Measurements from ENCODE around the gene RAD52.

DNA sequence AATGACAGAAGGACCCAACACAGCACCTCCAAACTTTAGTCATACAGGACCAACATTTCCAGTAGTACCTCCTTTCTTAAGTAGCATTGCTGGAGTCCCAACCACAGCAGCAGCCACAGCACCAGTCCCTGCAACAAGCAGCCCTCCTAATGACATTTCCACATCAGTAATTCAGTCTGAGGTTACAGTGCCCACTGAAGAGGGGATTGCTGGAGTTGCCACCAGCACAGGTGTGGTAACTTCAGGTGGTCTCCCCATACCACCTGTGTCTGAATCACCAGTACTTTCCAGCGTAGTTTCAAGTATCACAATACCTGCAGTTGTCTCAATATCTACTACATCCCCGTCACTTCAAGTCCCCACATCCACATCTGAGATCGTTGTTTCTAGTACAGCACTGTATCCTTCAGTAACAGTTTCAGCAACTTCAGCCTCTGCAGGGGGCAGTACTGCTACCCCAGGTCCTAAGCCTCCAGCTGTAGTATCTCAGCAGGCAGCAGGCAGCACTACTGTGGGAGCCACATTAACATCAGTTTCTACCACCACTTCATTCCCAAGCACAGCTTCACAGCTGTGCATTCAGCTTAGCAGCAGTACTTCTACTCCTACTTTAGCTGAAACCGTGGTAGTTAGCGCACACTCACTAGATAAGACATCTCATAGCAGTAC, 64.6 kb downstream of the RAD52 start:
- TF ChIP-seq, protein P1, sequence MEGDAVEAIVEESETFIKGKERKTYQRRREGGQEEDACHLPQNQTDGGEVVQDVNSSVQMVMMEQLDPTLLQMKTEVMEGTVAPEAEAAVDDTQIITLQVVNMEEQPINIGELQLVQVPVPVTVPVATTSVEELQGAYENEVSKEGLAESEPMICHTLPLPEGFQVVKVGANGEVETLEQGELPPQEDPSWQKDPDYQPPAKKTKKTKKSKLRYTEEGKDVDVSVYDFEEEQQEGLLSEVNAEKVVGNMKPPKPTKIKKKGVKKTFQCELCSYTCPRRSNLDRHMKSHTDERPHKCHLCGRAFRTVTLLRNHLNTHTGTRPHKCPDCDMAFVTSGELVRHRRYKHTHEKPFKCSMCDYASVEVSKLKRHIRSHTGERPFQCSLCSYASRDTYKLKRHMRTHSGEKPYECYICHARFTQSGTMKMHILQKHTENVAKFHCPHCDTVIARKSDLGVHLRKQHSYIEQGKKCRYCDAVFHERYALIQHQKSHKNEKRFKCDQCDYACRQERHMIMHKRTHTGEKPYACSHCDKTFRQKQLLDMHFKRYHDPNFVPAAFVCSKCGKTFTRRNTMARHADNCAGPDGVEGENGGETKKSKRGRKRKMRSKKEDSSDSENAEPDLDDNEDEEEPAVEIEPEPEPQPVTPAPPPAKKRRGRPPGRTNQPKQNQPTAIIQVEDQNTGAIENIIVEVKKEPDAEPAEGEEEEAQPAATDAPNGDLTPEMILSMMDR (conservative IDR thresholded peaks at IDR 0.05): no peak
- no peak for TF ChIP-seq ZFX (IDR thresholded peaks at IDR 0.05)
